Loucy (cell line): ENCODE measurements around the gene NRCAM.

Experiments
- H2AFZ ChIP-seq: fragments of 200-600 bp; sonication (generic); 2 replicates; pipeline ENCODE4 v1.6.0; 2016; ENCODE audit warnings: antibody characterized with exemption, mild to moderate bottlenecking, low read length, moderate library complexity
- H3F3A ChIP-seq: fragments of 200-600 bp; 2 replicates; pipeline ENCODE4 v1.6.0; 2016; ENCODE audit warnings: antibody characterized with exemption, low read depth, mild to moderate bottlenecking
- H3K27me3 ChIP-seq: fragments of 200-600 bp; sonication (generic); 2 replicates; pipeline ENCODE4 v1.6.1; 2014; ENCODE audit warnings: low read length, mild to moderate bottlenecking; ENCODE audit not compliant: insufficient read depth, poor library complexity, severe bottlenecking
- H3K36me3 ChIP-seq: fragments of 200-600 bp; sonication (generic); 2 replicates; pipeline ENCODE4 v1.6.1; 2016; ENCODE audit warnings: low read length; ENCODE audit not compliant: insufficient read depth
- H3K4me1 ChIP-seq: fragments of 200-600 bp; sonication (generic); 2 replicates; pipeline ENCODE4 v1.5.1; 2014; ENCODE audit warnings: low read length, mild to moderate bottlenecking; ENCODE audit not compliant: insufficient read depth, poor library complexity, severe bottlenecking
- H3K4me2 ChIP-seq: fragments of 200-600 bp; sonication (generic); 2 replicates; pipeline ENCODE4 v1.6.0; 2014; ENCODE audit warnings: antibody characterized with exemption, low read length, low read depth, mild to moderate bottlenecking; ENCODE audit not compliant: poor library complexity, severe bottlenecking
- H3K4me3 ChIP-seq: fragments of 200-600 bp; sonication (generic); 2 replicates; pipeline ENCODE4 v1.5.1; 2014; ENCODE audit warnings: low read length, mild to moderate bottlenecking, mixed read lengths; ENCODE audit not compliant: poor library complexity, severe bottlenecking
- H3K79me2 ChIP-seq: fragments of 200-600 bp; sonication (generic); 2 replicates; pipeline ENCODE4 v1.6.1; 2014; ENCODE audit warnings: low read length; ENCODE audit not compliant: insufficient read depth
- H3K9ac ChIP-seq: fragments of 200-600 bp; sonication (generic); 2 replicates; pipeline ENCODE4 v1.6.0; 2014; ENCODE audit warnings: mild to moderate bottlenecking, low read depth, low read length, moderate library complexity; ENCODE audit not compliant: poor library complexity, severe bottlenecking
- H3K9me2 ChIP-seq: fragments of 200-600 bp; sonication (generic); replicated peaks from 2 replicates; pipeline ENCODE4 v1.6.1; 2016; ENCODE audit warnings: low read depth, low read length, mixed read lengths
- H3K9me3 ChIP-seq: fragments of 200-600 bp; sonication (generic); 2 replicates; pipeline ENCODE4 v1.6.1; 2014; ENCODE audit warnings: mild to moderate bottlenecking, antibody characterized with exemption, low read length, low read depth; ENCODE audit not compliant: insufficient read depth
- H4K20me1 ChIP-seq: fragments of 200-600 bp; sonication (generic); 2 replicates; pipeline ENCODE4 v1.6.0; 2014; ENCODE audit warnings: antibody characterized with exemption, low read length, mild to moderate bottlenecking; ENCODE audit not compliant: insufficient read depth, poor library complexity, severe bottlenecking
- EZH2phosphoT487 ChIP-seq: fragments of 200-600 bp; IDR thresholded peaks from 2 replicates; pipeline ENCODE4 v1.6.1; 2018; ENCODE audit warnings: antibody characterized with exemption, mild to moderate bottlenecking, moderate library complexity, borderline replicate concordance
- TF ChIP-seq, protein P1 (sequence below): fragments of 200-600 bp; sonication (generic); conservative IDR thresholded peaks from 2 replicates; pipeline ENCODE4 v1.5.1; 2014; ENCODE audit warnings: mild to moderate bottlenecking, antibody characterized with exemption, low read length

Gene NRCAM

GRCh38 chr7:108407676-108408075 lies 48.6 kb downstream of the NRCAM start:
- H3F3A ChIP-seq: no peaks in the 10 kb centered on the region
- H3K4me3 ChIP-seq: no peak overlapping the region
- TF ChIP-seq, protein P1, sequence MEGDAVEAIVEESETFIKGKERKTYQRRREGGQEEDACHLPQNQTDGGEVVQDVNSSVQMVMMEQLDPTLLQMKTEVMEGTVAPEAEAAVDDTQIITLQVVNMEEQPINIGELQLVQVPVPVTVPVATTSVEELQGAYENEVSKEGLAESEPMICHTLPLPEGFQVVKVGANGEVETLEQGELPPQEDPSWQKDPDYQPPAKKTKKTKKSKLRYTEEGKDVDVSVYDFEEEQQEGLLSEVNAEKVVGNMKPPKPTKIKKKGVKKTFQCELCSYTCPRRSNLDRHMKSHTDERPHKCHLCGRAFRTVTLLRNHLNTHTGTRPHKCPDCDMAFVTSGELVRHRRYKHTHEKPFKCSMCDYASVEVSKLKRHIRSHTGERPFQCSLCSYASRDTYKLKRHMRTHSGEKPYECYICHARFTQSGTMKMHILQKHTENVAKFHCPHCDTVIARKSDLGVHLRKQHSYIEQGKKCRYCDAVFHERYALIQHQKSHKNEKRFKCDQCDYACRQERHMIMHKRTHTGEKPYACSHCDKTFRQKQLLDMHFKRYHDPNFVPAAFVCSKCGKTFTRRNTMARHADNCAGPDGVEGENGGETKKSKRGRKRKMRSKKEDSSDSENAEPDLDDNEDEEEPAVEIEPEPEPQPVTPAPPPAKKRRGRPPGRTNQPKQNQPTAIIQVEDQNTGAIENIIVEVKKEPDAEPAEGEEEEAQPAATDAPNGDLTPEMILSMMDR: no peak
- no peaks in the 10 kb centered on the region for H3K27me3 ChIP-seq
- no peak overlapping the region for H2AFZ ChIP-seq
- no peaks in the 10 kb centered on the region for H3K9me2 ChIP-seq
- no peaks in the 10 kb centered on the region for H3K9me3 ChIP-seq
- H3K4me2 ChIP-seq: no peak overlapping the region
- H3K9ac ChIP-seq: no peak overlapping the region
- no peaks in the 10 kb centered on the region for H3K79me2 ChIP-seq
- H3K36me3 ChIP-seq: no peaks in the 10 kb centered on the region
- H3K4me1 ChIP-seq: no peaks in the 10 kb centered on the region
- H4K20me1 ChIP-seq: no peaks in the 10 kb centered on the region

DNA sequence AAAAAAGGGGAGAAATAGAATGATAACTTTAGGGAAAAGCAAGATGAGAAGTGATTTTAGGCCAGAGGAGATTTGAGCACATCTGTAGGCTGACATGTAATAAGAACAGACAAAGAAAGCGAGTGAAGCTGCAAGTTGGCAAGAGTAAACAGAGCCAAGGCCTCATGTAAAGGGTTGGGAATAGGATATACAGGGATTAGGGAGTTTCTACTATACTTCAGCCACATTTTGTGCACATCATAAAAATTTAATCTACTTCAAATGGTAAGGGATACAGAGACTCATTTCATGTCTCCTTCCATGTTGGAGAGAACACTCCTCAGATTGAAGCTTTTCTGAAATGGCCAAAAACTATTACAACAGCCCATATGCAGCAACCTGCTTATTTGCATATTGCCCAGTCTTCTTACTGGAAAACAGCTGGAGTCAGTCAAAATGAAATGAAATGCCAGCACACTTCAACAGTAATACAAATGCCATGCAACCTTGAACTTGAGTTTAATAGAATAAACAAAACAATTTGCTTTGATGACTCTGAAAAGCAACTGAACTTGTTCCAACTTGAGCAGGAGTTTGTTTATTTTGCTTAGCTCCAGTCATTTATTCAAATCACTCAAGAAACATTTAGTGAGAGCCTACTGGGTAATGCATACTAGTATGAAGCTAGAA lies 49.9 kb downstream of the NRCAM start:
- no peaks in the 10 kb centered on the region for H3K9me2 ChIP-seq
- no peaks in the 10 kb centered on the region for H3K4me1 ChIP-seq
- no peaks in the 10 kb centered on the region for H3K79me2 ChIP-seq
- TF ChIP-seq, protein P1: no peak
- no peak for TF ChIP-seq EZH2phosphoT487
- no peaks in the 10 kb centered on the region for H3K9me3 ChIP-seq
- H3K4me2 ChIP-seq: no peak overlapping the region
- H3F3A ChIP-seq: no peaks in the 10 kb centered on the region
- no peaks in the 10 kb centered on the region for H4K20me1 ChIP-seq
- H3K9ac ChIP-seq: no peak overlapping the region
- no peaks in the 10 kb centered on the region for H3K36me3 ChIP-seq
- H2AFZ ChIP-seq: no peak overlapping the region
- no peak overlapping the region for H3K4me3 ChIP-seq
- H3K27me3 ChIP-seq: no peaks in the 10 kb centered on the region

- H3K9ac ChIP-seq: no peak overlapping the region
- H2AFZ ChIP-seq: no peak overlapping the region
- H3F3A ChIP-seq: no peaks in the 10 kb centered on the region
- H4K20me1 ChIP-seq: no peaks in the 10 kb centered on the region
- no peaks in the 10 kb centered on the region for H3K79me2 ChIP-seq
- no peaks in the 10 kb centered on the region for H3K36me3 ChIP-seq
- no peaks in the 10 kb centered on the region for H3K9me3 ChIP-seq
- H3K4me1 ChIP-seq: no peaks in the 10 kb centered on the region
- H3K27me3 ChIP-seq: no peaks in the 10 kb centered on the region
- H3K4me3 ChIP-seq: no peak overlapping the region
- H3K9me2 ChIP-seq: no peaks in the 10 kb centered on the region
- TF ChIP-seq EZH2phosphoT487: no peak
- TF ChIP-seq, protein P1: no peak
- H3K4me2 ChIP-seq: no peak overlapping the region
Observed at GRCh38 chr7:108404509-108405420, 51.5 kb downstream of the NRCAM start.
